CD1c-positive myeloid dendritic cell (primary cell): ENCODE data around the gene RHOBTB1.
A peak's percentile ranks its signal among the peaks of the same experiment; 100 is the strongest.
"Not testable (repeated sequence)": the region's sequence is repeated elsewhere in the genome, so short reads cannot be mapped to it uniquely, and the experiment has no call there.

ENCODE experiments used
- DNase-seq: peaks from one replicate; pipeline ENCODE4 v3.0.0-alpha.2; 2016; ENCODE audit errors: extremely low spot score

Gene RHOBTB1

GRCh38 chr10:60868946-60869345, 75.0 kb downstream of the RHOBTB1 start:
- no peak for DNase-seq

GRCh38 chr10:60865198-60865783, 78.7 kb downstream of the RHOBTB1 start:
- no peak for DNase-seq

GRCh38 chr10:60863796-60864195, 80.2 kb downstream of the RHOBTB1 start:
- DNase-seq, result no peak

- no peak for DNase-seq
Measured at GRCh38 chr10:60862517-60862916, 81.5 kb downstream of the RHOBTB1 start.

GRCh38 chr10:60856405-60856804, 87.6 kb downstream of the RHOBTB1 start:
- DNase-seq, result no peak

GRCh38 chr10:60853637-60854036, 90.3 kb downstream of the RHOBTB1 start:
- DNase-seq, result no peak

- DNase-seq, result no peak
Measured at GRCh38 chr10:60853107-60853506, 90.9 kb downstream of the RHOBTB1 start.

- DNase-seq, result no peak
Measured at GRCh38 chr10:60849740-60850139, 94.2 kb downstream of the RHOBTB1 start.

GRCh38 chr10:60849217-60849616, 94.8 kb downstream of the RHOBTB1 start:
- no peak for DNase-seq

- DNase-seq, result no peak
Measured at GRCh38 chr10:60848680-60849079, 95.3 kb downstream of the RHOBTB1 start.

GRCh38 chr10:60848126-60848525, 95.9 kb downstream of the RHOBTB1 start:
- DNase-seq, result no peak

GRCh38 chr10:60846173-60846572, 97.8 kb downstream of the RHOBTB1 start:
- DNase-seq, result no peak

GRCh38 chr10:60845038-60845437, 98.9 kb downstream of the RHOBTB1 start:
- no peak for DNase-seq

GRCh38 chr10:60842694-60843093, 101.3 kb downstream of the RHOBTB1 start:
- DNase-seq, result no peak

- not testable (repeated sequence) for DNase-seq
Measured at GRCh38 chr10:60841227-60841626, 102.8 kb downstream of the RHOBTB1 start.

GRCh38 chr10:60835049-60835448, 108.9 kb downstream of the RHOBTB1 start:
- no peak for DNase-seq

- no peak for DNase-seq
Measured at GRCh38 chr10:60834401-60834800, 109.6 kb downstream of the RHOBTB1 start.

- not testable (repeated sequence) for DNase-seq
Measured at GRCh38 chr10:60832136-60832535, 111.8 kb downstream of the RHOBTB1 start.

GRCh38 chr10:60828489-60828852, 115.5 kb downstream of the RHOBTB1 start:
- no peak for DNase-seq

GRCh38 chr10:60827791-60828488, 116.0 kb downstream of the RHOBTB1 start:
- DNase-seq, result peak; percentile 5

- no peak for DNase-seq
Measured at GRCh38 chr10:60825520-60825919, 118.5 kb downstream of the RHOBTB1 start.

- no peak for DNase-seq
Measured at GRCh38 chr10:60823324-60823723, 120.7 kb downstream of the RHOBTB1 start.

- no peak for DNase-seq
Measured at GRCh38 chr10:60822809-60823208, 121.2 kb downstream of the RHOBTB1 start.

- DNase-seq, result no peak
Measured at GRCh38 chr10:60821656-60822055, 122.3 kb downstream of the RHOBTB1 start.
